NCI-H1694 (cell line): ENCODE measurements around the gene PTPN2.
"Not testable (repeated sequence)": the region's sequence is repeated elsewhere in the genome, so short reads cannot be mapped to it uniquely, and the experiment has no call there.

Experiments used
- DNase-seq: peaks from one replicate; lab custom pipeline; 2025; lab: John Stamatoyannopoulos, UW

The PTPN2 gene

DNA sequence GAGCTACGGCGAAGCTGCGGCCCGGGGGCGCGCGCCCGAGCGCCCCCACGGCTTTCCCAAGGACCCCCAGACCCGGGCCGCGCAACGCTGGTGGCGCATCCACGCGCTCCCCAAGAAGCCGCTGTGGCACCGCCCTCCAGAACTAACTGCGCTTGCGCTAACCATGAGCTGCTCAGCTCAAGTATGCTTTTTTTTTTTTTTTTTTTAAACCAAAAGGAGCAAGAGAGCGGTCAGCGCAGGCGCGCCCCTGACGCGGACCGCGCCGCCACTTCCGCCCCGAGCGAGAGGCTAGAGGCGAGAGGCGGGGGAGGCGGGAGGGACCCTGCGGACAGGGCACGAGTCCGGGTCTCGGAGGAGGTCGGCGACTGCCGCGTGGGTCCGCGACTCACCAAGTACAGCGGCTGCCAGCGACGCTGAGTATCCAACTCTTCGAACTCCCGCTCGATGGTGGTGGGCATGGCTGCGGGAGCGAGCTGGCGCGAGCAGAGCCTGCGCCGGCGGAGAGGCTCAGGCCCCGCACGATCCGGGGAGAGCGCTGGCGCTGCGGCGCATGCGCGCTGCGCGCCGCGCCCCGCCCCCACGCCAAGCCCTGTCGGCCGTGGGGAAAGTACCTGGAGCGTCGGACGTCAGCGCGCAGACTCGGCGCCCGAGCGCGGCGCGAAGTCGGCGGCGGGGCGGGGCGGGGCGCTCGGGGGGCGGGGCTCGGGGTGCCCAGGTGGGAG is at the start of gene PTPN2:
TSS of gene PTPN2 (minus strand) at position 554 of the 722 bp plus-strand sequence. CDS start at position 458, 96 bp downstream.
- peak; percentile 85 for DNase-seq

DNA sequence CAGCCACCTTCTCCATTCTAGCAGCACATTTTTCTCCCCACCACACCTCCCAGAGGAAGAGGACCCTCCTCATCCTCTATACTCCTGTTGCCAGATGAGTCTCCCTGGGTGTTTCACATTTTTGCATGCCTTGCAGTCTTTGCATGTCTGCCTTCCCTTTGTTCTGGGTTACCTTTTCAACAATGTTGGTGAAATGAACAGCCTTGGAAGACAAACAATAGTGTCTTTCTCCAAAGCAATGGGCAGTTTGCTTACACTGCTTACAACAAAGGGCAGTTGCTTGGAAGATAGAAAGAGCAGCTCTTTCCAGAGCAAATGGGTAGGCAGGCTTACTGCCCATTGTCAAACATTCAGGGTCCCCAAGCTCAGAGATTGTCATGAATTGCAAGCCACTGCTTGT is 49.3 kb upstream of the PTPN2 start:
- no peak for DNase-seq

DNA sequence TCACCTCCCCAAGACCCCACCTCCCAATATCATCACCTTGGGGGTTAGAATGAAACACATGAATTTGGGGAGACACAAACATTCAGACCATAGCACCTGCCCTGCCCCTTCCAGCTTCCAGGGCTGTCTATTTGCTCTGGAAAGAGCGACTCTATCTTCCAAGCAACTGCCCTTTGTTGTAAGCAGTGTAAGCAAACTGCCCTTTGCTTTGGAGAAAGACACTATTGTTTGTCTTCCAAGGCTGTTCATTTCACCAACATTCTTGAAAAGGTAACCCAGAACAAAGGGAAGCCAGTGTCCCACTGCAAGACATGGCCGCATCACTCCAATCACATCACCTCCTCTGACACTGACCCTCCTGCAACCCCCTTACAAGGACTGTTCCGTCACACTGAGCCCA is 46.9 kb upstream of the PTPN2 start:
- no peak for DNase-seq

DNA sequence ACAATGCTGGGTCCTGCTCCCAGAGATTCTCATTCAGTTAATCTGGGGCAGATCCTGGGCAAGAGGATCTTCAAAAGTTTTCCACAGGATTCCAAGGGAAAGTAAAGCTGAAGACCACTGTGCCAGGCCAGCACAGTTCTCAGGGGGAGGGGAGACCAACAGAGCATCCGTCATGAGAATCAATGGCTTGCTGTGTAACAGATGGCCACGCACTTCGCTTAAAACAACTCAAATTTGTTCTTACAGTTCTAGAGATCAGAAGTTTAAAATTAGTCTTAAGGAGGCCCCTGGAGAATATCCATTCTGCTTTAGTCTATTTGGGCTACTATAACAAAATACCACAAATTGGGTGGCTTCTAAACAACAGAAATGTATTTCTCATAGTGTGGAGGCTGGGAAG is 46.3 kb upstream of the PTPN2 start:
- no peak for DNase-seq

DNA sequence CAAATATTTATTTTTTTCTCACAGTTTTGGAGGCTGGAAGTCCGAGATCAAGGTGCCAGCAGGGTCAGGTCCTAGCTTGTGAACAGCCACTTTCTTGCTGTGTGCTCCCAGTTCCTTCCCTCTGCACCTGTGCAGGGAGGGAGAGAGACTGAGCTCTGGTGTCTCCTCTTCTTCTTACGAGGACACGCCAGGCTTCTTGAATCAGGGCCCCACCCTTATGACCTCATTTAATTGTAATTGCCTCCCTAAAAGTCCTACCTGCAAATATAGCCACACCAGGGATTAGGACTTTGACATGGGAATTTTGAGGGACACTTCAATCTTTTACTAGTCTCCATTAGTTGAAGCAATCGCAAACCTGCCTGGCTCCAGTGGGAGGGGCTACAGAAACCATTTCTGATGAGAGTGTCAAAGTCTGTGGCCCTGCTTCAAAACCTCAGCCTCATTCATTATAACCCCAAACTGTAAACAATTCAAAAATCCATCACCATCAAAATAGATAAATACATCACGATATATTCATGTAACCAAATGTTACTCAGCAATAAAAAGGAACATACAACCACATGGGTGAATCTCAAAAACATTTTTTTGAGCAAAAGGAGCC is 45.5 kb upstream of the PTPN2 start:
- no peak for DNase-seq

DNA sequence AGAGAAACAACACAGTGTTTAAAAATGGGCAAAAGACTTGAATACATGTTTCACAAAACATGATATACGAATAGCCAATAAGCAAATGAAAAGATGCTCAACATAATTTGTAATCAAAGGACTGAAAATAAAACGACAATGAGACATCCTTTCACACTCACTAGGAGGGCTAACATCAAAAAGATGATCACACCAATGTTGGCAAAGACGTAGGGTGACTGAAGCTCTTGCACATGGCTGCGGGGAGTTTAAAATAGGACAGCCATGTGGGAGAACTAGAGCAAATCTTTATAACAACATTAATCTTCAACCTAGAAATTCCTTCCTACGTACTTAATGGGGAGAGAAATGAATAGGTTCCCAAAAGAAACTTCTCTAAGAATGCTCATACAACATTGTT is 44.6 kb upstream of the PTPN2 start:
- DNase-seq: no peak

DNA sequence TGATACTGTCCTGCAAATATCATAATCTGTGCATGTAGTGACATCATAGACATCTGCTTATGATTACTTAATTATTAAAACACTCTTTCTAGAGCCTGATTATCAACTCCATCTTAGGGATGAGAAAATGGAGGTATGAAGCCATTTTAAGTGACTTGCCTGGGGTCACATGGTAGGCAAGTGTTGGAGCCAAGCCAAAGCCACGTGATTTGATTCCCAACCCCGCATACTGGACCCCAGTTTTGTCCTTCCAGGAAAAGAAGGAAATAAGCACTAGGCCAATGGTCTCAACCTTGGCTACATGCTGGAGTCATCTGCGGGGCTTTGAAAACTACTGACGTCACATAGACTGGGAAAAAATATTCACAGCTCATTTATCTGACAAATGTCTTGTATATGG is 44.2 kb upstream of the PTPN2 start:
- no peak for DNase-seq

DNA sequence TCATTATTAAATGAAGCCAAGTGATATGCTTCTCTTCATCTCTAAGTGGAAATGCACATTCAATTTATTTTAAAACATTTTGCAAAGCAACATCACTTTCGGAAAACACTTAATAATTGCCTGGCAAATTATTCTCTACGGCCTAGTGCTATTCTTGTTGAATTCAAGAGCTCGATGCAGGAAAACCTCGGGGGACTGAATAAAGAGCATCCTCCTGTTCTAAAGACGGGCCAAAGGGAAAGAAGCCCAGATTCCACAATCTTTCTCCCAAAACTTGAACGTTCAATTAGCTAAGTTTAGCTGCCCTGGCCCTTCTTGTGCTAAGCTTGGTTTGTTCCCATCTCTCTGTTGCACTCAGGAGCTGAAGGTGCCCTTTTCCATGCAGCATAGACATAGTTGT is 40.6 kb upstream of the PTPN2 start:
- DNase-seq: no peak

DNA sequence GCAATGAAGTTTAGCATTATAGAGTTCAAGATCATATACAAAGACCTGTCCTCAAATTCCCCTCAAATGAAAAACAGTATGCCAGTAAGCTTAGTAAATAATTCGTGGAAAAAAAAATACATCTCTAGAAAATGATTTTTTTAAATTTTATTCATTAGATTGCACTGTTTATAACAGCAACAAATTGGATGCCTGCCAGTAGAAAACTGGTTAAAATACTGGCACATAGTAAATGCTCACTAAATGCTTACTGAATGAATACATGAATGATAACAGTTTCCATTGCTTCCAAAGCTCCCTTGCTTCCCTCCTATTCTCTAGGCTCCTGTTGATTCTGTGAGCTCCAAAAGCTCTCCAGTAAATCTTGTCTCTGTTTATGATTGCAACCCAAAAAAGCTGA is 38.2 kb upstream of the PTPN2 start:
- no peak for DNase-seq

DNA sequence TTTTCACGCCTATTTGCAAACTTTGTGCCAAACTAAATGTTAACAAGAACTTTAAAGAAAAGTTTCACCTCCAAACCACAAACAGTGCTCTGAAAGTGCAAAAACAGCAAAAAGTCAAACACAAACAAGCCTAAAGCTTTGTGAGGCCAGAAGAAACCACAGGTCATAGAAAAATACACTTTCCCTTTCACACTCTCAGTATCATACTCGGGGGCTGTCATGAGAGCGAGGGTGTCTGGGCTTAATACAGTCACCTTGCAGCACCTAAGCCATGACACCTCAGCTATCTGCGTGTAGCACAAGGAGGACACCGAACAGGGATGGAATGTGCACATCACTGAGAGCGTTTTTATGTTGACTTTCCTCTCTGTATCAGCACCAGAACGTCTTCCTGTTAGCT is 37.1 kb upstream of the PTPN2 start:
- no peak for DNase-seq

DNA sequence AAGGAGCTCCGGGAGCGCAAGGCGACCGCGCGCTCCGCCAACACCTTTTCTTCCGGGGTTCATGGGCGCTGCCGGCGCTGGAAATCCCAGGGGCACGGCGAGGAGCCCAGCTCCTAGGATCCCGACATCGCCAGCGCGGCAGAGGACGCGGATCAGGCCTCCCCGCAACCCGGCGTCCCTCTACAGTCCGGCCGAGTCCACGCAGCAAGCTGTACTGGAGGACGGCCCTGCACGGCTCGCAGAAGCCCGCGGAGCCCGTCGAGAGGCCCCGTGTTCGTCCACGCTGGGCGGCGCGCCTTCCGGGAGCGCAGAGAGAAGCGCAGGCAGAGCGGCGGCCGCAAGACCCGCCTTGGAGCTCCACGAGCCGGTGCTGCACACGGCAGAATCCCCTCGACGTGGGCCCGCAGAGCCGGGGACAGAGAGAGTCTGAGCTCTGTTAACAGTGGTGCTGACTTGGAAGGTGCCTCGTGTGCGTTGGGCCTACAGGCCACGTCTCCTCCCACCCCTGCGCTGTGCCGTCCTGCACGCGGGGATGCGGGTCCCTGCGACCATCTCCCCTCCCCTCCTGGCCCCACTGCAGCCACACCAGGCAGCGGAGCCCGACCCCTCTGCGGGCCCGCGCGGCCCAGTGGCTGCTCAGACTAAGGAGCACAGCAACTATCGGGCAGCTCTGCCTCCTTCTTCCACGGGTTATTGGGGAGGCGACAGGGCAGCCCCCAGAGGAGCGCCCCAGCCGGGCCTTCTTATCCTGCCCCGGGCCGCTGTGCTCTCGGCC is 28.1 kb upstream of the PTPN2 start:
- DNase-seq: no peak

DNA sequence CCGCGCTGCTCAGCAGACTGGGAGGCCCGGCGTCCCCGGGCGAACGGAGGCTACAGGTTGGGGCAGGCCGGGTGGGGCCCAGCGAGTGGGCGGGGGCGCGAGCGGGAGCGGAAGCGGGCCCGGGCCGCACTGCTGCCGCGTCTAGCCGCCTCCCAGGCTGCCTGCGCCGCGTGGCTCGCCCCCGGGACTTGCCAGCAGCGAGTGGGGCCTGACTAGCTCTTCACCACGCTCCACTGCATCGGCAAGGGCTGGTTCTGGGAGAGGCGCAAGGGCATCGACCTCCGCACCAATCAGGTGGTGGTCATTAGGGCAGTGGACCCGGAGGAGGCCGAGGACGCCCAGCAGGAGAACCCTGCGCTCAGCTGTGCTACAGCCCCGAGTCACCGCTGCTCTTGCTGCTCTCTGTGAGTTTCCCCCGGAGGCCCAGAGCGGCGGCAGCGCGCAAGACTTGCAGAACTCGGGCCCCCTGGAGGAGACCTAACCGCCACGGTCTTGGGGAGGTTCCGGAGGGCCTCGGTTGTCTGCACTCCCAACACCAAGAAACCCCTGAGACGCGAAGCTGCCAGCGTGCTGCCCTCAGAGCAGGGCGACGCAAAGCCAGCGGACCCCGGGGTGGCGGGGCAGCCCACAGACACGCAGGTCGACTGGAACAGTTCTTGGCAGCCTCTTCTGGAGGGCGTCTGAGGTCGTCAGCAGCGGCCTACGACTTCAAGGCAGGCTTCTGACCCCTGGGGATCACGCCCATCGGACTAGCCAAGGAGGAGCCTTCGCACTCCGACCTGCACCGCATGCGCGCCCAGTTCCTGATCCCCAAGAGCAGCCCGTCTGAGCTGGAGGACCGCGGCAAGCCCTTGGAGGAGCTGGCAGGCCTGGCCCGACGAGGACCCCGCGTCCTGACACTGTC is 27.2 kb upstream of the PTPN2 start:
- no peak for DNase-seq

DNA sequence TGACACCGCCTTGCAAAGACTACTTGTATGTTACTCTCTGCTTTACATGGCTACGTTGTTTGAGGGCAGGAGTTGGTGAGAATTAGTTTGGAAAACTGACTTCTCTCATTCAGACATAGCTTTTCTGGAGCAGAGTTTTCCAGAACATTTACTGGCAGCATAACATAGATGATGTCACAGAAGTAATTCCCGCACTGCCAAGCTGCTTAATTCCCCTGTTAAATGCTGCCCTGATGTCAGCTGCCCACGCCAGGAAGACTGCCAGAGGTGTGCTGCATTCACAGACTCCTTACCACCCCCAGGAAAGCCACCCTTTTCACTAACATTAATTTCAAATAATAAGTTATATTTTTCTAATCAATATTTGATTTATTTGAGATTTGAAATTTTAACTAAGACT is 24.7 kb upstream of the PTPN2 start:
- no peak for DNase-seq

DNA sequence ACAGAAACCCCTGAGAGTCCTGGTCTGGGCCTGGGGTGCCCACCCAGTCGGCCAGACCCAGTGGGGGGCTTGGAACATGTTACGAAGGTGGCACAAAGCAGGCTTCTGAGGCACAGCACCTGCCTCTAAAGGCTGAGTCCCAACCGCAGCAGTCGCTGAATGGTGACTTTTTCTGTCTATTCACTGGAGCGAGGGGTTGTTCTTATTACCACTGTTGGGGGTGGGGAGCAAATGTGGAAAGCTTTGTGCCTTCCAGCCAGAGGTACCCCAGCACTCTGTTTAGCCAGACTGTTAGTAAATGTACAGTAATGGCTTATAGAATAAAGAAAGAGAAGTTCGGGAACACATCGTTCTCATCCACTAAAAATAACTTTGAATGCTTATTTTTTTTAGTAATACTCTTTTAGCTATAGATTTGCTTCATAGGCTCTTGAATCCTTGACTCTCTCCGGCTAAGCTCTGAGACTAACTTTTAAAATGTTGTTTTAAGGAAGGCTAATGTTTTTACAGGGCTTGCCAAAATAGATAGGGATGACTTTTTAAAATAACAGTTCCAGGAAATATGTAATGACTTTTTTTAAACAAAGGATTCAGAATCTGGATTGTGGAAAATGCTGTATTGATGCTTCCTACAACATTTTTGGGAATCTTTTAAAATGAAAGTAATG is 23.4 kb upstream of the PTPN2 start:
- no peak for DNase-seq

DNA sequence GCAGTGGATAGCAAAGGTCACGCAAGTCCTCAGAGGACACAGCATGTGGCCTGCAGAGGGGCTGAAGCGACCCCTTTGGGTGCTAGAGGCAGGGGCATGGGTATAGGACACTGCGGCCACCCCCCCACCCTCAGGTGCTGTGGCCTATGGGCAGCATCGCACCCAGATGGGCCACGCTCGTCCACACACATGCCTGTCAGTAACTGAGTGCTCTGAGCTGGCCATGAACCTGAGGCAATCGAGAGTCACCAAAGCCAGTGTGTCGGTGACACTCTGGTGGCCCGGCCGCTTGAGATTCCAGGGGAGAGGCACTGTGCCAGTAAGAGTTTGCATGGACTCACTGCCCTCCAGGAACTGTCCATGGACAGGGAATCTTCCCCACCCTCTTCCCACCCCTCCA is 22.7 kb upstream of the PTPN2 start:
- no peak for DNase-seq

DNA sequence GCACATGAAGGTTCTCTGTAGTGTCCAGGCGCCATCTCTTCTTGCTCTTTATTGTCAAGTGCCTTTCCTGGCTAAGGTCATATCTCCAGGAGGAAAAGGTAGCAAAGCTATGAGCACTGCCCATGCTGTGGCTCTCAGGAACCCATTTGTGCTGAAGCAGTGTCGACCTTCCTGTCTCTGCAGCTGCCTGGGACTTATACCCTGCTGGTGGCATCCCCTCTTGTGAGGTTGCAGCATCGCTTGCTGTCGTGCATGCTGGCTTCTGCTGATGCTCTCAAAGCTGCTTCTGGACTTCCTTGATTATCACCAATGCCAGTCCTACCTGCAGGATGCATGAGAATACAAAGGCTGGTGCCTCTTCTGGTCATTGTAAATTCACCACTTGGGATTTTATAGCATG is 22.1 kb upstream of the PTPN2 start:
- DNase-seq: no peak

DNA sequence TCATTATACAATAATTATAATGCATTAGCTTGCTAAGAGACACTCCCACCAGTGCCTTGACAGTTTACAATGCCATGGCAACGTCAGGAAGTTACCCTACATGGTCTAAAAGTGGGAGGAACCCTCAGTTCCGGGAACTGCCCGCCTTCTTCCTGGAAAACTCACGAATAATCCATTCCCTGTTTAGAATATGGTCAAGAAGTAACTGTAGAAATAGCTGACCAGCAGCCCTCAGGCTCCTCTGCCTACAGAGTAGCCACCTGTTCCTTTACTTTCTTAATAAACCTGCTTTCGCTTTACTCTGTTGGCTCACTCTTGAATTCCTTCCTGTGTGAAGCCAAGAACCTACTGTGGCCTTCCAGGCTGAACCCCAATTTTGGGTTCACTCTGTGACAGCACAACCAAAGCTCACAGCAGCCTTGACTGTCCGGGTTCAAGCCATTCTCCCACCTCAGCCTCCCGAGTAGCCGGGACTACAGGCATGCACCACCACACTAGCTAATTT is 20.0 kb upstream of the PTPN2 start:
- no peak for DNase-seq

DNA sequence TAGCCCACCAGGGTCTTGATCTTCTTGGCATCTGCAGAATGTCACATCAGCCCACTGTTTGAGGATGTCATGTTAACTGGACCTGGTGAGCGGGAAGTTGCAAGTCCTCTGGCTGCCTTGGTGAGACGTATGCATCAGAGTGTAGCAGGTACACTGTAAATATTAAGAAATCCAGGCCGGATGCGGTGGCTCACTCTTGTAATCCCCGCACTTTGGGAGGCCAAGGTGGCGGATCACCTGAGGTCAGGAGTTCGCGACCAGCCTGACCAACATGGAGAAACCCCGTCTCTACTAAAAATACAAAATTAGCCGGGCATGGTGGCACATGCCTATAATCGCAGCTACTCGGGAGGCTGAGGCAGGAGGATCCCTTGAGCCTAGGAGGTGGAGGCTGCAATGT is 17.2 kb upstream of the PTPN2 start:
- DNase-seq: not testable (repeated sequence)

DNA sequence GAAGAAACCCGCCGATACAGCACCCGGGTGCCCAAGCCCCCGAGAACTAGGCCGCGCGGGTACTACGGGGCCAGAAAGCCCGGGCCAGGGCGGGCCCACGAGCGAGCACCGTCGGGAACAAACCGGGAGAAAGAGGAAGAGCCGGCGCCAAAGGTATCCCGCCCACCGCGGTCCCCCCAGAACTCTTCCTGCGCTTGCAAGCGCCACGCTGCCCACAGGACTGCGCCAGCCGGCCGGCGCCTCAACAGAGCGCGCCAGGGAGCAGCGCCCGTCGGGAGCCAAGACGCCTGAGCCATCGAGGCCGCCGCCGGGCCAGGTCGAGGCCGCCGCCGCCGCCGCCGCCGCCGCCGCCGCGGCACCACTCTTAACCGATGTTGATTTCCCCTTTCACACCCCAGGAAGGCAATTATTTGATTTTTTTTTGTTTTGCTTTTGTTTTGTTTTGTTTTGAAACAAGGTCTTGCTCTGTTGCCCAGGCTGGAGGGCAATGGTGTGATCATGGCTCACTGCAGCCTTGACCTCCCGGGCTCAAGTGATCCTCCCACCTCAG is 12.8 kb upstream of the PTPN2 start:
- not testable (repeated sequence) for DNase-seq

DNA sequence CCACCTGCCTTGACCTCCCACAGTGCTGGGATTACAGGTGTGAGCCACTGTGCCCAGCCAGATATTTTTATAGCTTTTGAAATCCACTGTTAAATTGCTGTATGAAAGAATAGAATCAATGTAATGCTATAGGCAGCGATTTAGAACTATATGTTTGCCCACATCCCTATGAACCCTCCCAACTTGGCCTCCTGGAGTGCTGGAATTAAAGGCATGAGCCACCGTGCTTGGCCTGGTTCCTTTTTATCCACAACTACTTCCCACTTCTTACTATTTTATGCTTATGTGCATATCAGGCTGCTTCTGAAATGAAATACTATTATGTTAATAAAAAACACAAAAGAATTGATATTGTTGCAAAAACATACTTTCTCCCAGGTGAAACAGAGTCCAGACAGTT is 11.6 kb upstream of the PTPN2 start:
- no peak for DNase-seq

DNA sequence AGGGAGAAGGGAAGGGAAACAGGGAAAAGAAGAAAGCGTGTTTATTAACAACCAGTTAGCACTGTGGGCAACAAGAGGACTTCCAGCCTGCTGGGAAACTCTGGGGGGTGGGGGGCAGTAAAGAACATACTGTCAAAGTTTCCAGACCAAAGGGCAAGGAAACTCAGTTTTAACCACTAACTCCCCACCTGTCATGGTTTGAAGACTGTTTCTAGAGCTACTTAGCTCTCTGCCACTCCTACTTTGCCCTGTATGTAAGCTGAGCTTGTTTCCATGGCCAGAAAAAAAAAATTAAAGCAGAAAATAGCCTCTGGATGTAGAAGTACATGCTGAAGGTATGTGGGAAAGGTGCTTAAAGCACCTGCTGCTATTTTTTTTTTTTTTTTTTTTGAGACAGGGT is 11.0 kb upstream of the PTPN2 start:
- no peak for DNase-seq
